ENCODE results near the gene SUB1.
"Not testable (repeated sequence)": the region's sequence is repeated elsewhere in the genome, so short reads cannot be mapped to it uniquely, and the experiment has no call there.

The SUB1 gene

DNA sequence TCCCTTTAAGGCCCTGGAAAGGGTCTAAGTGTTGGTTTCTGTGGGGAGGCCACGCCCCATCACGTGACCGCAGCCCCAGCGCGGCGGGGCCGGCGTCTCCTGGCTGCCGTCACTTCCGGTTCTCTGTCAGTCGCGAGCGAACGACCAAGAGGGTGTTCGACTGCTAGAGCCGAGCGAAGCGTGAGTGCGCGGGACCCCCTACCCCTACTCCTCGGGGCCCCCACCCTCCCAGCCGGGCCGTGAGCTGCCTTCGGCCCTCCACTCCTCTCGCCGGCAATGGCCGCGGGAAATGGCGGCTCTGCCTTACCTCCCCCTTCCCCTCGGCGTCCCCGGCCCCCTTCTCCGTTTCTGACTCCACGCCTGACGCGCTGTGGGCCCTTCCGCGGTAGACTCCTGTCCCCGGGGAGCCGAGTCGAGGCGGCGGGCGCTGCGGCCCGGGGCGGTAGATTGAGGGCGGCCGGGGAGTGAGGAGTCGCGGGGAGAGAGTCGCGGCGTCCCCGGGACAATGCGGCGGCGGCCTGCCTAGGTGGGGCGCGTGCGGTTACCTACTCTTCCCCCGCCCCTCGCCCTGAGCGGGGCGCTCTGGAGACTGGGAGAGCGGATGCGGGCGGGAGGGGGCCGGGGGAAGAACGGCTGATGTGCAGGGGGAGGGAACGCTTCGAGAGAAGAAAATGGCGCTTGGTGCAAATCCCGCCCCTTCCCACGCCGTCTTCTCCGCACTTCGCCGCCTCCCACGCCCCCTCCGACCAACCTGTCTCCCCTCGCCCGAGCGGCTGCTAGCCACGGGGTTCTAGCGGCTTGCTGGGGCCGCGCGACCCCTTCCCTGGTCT is at the start of gene SUB1:
Gene SUB1 (plus strand): TSS at position 112 of the 830 bp plus-strand sequence. CDS start 2,956 bp downstream, outside the sequence.
- DNase-seq = peak; percentile 90

DNA sequence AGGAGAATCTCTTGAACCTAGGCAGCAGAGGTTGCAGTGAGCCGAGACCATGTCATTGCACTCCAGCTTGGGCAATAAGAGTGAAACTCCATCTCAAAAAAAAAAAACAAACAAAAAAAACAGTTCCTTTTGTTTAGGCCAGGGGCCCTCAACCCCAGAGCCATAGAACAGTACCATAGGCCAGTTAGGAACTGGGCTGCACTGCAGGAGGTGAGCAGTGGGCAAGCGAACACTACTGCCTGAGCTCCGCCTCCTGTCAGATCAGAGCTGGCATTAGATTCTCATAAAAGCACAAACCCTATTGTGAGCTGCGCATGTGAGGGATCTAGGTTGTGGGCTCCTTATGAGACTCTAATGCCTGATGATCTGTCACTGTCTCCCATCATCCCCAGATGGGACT is 49.1 kb upstream of the SUB1 start:
- DNase-seq = no peak

DNA sequence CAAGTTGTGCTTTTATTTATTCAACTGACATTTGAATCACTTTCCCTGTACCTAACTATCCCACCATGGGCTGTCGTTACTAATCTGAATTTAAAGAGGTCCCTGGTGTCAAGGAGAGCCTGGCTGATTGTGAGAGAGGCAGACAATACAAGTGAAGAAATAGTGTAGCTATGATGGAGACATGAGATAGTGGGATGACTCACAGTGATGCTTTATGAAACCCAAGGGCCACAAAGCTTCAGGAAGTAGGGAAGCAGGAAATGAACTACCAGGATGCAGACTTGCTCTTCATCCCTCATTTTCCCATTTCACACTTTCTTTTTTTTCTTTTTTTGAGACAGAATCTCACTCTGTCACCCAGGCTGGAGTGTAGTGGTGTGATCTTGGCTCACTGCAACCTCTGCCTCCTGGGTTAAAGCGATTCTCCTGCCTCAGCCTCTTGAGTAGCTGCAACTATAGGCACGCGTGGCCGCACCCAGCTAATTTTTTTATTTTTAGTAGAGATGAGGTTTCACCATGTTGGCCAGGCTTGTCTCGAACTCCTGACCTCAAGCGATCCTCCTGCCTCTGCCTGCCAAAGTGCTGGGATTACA is 47.8 kb upstream of the SUB1 start:
- DNase-seq = not testable (repeated sequence)

DNA sequence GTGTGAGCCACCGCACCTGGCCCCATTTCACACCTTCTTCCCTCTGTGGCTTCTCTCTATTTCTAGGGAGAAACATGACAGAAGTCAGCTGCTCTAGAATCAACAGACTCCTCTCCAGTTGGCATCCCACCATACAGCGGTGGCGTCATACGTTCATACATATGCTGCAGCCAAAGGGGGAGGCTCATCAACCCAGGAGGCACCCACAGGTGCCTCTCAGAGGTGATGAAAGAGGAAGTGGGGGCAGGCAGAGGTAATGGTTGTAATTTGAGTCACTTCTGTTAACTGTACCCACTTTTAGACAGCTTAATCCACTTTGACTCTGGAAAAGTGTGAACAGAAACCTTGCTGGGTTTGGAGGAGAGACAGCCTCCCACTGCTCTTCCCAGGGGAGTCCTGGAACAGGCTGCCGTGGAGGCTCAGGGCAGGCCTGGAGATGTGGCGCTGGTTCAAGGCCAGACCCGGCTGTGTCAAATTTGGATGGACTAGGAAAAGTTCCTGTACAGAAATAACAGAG is 47.3 kb upstream of the SUB1 start:
- no peak for DNase-seq

DNA sequence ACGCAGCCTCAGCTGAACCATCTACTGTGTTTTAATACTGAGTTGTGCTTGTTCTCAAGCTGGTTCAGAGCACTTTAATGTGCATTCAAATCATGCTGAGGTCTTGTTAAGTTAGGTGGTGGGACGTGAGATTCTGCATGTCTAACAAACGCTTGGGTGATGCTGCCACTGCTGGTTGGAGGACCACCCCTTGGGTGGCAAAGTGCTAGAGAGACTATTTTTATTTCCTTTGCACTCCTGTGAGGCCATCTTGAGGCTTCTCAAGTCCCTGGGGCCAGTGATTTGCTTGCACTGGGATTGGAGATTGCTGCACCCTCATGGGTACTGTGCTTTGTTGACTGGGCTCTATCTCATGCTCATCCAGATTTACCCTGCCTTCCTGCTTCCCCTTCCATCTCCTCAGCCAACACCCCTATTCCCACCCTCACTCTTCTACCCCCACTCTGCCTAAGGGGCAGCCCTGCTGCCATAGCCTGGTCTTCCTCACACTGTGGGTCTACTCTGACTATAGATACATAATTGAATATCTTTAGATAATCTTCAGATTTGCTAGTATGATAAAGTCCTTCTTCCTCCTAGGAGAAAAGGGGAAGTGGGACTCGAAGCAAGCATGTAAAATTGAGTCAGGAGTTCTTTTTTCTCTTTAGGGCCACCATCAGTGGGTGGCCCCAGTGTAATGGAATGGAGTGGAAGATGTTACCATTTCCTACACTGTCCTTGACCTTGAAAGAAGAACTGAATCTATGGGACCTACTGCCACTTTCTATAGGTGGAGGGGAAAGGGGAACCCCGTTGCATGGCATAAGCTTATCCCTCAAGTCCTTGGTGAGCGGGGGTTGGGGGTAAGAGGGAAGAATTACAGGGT is 45.1 kb upstream of the SUB1 start:
- no peak for DNase-seq

DNA sequence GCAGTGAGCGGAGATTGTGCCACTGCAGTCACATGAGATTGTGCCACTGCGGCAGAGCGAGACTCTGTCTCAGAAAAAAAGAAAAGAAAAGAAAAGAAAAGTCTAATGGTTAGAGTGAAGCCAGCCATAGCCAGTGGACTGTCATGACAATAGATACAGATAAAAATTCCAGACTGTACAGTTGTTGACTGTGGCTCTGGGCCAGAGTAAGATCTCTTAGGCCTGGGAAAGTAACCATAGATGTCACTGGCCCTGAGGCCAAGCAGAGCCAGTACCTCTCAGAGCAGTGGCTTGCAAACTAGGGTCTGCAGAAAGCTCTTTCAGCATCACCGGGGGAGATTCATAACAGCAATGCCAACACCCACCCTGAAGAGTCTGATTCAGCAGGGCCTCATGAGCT is 44.1 kb upstream of the SUB1 start:
- no peak for DNase-seq

DNA sequence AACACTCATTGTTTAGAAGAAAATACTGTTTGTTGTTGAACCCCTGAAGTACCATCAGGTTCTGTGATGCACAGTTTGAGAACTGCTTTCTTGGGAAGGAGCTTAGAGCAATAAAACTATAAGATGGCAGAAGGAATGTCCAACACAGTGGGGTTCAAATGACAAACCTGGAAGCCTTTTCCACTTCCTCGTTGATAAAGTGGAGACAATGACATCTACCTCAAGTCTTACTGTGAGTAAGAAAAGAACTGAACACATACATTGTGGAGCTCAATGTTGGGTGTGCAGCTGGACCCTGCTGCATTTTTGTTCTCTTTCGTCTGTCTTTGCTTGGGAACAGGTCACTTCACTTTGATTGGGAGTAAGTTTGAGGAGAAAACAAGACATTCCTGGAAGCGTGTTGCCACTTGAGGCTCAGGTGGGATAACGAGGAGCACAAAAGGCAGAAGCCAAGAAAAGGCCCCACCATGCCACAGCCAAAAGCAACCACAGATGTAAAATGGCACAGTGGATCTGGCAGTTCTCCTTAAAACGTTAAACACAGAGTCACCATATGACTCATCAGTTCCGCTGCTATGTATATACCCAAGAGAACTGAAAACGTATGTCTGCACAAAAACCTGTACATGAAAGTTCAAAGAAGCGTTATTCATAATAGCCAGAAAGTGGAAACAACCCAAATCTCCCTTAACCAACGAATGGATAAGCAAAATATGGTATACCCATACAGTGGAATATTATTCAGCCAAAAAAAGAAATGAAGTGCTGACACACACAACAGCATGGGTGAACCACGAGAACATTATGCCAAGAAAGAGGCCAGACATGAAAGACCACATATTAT is 42.9 kb upstream of the SUB1 start:
- no peak for DNase-seq

DNA sequence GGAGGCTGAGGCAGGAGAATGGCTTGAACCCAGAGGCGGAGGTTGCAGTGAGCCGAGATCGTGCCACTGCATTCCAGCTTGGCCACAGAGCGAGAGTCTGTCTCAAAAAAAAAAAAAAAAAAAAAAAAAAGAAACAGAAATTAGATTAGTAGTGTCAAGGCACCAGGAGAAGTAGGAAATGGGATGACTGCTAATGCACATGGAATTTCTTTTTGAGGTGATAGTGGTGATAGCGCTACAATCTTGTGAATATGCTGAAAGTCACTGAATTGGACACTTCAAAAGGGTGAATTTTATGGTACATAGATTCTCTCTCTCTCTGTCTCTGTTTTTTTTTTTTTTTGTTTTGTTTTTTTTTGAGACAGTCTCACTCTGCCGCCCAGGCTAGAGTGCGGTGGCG is 42.1 kb upstream of the SUB1 start:
- DNase-seq = no peak

DNA sequence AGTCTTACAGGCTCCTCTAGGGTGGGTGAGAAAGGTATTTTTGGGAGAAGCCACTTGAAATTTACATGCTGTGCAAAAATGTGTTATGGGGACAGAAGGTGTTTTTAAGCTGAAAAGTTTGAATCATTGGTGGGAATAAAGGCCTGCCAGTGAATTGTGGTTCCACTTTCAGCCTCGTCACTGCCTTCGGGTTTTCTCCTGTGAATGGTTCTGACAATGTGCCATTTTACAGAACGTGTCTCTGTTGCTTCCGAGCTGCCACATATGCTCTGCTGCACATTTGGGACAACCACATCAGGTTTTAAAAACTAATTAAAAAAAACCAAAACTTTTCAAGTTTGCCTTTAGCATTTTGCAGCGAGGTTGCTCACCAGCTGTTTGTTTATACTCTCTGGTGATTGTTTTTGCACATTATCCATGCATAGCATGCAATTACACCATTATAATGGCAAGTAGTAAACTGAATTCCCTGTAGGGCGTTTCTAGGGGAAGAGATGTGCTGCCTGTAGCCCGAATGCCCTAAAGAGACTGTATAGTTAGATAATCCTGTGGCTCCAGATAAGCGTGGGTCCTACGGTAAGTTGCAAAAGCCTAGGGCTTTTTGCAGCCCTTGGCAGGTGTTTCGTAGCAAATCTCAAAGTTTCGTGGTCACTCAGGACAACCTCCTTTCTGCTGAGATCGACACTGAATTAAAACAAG is 40.1 kb upstream of the SUB1 start:
- no peak for DNase-seq

DNA sequence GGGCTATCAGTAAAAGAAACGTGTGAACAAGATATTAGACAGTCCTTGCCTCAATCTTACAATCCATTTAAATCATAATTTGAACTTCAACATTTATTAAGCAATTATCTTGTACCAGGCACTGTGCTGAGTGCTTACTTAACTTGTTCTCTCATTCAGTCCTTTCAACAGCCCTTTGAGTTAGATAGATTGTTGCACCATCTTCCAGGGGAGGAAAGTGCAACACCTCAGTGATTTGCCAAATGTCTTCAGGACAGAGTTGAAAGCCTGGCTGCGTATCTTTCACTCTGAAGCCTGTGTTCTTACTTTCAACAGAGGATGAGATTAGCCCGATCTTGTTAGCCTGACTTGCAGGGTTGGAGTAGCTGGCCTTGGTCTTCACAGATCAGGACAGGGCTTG is 34.2 kb upstream of the SUB1 start:
- no peak for DNase-seq

DNA sequence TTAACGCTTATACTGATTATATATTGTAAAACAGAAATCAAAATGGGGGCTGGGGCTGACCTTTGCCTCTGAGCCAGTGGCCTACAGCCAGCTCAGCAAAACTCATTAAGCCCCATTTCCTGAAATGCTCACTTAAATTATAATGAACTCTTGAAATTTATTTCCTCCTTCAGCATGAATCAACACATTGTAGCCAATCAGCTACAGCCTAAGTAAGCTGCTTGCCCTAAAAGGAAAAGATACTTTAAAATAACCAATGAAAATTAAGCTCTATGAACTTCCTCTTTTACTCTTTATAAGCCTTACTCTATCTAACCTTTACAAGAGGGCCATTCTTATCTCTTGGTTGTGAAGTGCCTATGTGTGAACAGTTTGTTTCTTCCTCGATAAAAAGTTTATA is 33.5 kb upstream of the SUB1 start:
- no peak for DNase-seq

DNA sequence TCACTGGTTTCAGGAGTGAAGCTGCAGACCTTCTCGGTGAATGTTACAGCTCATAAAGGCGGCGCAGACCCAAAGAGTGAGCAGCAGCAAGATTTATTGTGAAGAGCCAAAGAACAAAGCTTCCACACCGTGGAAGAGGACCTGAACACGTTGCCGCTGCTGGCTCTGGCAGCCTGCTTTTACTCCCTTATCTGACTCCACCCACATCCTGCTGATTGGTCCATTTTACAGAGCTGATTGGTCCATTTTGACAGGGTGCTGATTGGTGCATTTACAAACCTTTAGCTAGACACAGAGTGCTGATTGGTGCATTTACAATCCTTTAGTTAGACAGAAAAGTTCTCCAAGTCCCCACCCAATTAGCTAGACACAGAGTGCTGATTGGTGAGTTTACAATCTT is 32.9 kb upstream of the SUB1 start:
- DNase-seq = not testable (repeated sequence)

DNA sequence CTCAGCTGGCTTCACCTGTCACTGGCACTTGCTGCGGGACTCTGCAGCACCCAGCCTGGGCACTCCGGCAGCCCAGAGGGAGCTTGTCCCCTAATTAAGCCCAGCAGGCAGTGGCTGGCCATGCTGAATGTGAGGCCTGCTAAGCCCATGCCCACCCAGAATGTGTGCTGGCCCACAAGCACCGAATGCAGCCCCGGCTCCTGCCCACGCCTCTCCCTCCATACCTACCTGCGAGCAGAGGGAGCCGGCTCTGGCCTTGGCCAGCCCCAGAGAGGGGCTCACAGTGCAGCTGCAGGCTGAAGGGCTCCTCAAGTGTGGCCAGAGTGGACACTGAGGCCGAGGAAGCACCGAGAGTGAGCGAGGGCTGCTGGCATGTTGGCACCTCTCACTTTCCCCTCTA is 32.4 kb upstream of the SUB1 start:
- no peak for DNase-seq

DNA sequence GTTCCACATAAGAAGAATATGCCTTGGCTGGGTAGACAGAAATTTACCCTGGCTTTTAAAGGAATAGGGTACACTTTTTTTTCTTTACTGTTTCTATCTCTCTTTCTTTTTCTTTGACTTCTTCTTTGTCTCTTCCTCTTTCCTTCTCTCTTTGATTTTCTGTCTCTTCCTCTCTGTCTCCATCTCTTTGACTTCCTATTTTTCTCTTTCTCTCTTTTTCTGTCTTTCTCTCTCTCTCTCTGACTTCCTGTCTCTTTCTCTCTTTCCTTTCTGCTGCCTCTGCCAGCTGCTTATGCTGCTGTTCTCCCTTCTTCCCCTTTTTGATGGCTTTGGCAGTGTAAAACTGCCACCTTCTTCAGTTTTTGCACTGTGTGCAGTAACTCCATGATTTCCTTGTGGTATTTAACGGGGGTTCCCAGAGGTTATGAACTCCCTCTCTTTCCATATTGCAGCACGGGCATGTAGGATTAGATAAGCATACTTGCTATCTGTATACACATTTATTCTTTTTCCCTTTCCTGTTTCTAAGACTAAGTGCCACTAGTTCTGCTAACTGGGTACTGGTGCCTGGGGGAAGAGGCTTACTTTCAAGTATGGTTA is 31.1 kb upstream of the SUB1 start:
- DNase-seq = not testable (repeated sequence)

DNA sequence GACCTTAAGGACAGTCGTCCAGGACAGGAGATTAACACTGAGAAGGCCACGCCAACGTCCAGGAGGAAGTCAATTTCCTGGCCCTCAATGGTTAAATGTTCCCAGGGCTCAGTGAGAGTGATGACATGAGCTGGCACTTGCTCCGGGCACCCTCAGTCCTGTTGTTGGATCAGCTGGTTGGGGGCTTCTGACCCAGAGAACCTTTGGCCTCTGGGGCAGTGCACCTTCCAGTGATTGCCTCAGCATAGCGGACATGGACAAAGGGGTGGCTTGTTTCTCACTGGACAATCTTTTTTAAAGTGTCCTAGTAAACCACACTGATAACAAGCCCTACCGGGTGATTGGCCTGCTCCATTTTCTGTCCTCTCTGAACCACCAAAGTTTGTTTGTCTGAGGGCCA is 28.8 kb upstream of the SUB1 start:
- not testable (repeated sequence) for DNase-seq

DNA sequence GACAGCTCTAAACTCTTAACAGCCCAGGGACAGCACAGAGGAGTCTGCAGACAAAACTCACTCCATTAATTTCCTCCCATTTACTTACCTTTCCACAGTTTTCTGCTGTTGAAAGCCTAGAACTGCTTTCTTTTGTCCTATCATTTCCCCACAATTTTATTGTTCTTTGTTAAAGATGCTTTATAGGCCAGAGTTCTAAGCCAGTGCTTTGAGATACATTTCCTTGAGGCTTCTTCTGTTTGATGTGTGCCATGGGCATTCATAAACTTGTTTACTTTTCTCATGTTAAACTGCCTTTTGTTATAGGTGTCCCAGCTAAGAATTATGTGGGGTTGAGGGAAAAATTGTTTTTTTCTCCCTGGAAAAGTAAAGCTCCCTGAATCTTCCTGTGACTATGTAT is 25.9 kb upstream of the SUB1 start:
- no peak for DNase-seq

DNA sequence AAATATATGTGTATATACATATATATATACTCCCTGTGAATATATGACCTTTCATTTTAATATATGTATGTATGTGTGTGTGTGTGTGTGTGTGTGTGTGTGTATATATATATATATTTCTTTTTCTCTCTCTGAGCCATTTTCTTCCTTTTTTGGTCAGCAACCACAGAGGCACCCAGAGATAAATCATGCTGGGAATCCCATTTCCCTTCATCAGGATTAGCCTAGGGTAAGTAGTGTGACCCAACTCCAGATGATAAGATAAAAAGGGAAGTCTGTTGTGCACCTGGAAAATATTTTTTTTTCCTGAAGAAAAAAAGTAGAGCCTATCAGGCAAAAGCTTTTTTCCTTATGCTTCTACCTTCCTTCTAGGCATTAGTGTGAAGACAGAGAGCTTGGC is 25.4 kb upstream of the SUB1 start:
- no peak for DNase-seq

DNA sequence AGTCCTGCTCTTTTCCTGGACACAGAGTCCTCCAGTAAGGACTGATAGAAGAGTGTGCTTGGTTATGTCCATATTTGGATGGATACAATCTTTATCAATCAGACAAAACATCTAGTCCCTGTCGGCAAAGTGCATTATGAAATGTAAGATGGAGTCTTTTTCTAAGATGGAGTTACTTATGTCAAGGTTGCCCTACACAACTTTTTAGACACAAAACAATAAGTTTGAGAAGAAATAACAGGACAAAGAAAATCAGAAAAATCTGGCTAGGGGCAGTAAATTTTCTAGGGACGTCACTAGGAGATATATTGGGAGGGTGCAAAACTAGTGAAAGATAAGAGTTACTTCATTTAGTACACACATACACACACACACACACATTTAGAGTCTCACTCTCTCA is 23.3 kb upstream of the SUB1 start:
- no peak for DNase-seq

DNA sequence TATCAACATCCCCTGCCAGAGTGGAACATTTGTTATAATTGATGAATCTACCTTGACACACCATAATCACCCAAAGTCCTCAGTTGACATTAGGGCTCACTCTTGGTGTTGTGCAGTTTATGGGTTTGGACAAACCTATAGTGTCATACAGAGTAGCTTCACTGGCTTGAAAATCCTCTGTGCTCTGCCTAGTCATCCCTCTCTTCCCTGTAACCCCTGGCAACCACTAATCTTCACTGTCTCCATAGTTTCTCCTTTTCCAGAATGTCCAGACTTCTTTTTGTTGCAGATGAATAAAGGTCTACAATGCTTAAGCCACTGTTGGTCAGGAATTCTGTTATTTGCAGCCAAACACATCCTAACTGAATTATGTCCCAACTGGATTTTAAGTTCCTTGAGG is 22.5 kb upstream of the SUB1 start:
- no peak for DNase-seq

DNA sequence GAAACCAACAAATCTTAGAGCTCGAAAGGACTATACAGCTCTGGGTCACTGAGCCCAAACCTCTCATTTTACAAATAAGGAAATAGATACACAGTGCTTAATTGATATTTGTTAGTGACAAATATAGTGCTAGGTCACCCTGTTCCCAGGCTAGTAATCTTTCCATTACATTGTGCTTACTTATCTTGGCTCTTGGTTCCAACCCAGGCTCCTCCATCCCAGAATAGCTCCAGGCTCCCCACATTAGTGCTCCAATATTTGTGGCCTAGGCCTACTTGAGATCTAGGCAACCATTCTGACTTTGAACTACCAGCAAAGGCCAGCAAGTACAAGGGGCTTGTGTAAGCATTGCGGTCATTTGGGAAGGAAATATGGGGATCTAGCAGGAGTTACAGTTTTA is 21.7 kb upstream of the SUB1 start:
- no peak for DNase-seq

DNA sequence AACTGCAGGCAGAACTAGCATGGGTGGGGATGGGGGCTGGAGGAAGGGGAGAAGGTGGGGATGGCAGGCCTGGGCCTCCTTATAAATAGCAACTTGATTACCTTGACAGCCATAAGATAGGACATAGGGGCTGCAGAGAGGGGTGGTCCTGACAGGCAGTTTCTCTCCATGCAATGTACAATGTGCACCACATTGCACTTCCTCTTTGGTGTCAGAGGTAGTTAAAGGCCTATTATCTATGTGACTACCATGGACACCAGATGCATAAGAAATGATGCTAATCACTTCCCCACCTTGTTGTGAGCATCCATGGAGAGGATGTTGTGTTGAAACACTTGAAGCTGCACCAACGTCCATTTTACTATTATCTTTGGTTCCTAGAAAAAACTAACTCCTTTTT is 20.2 kb upstream of the SUB1 start:
- no peak for DNase-seq

Measured in NCI-H510A (cell line).